Neutrophil (primary cell): ENCODE measurements around the gene NR4A2.

Source experiments
- H3K27ac ChIP-seq: fragments of 200-600 bp; sonication (generic); 2 replicates; pipeline ENCODE4 v1.5.1; 2016; ENCODE audit warnings: mild to moderate bottlenecking, moderate library complexity
- H3K27me3 ChIP-seq: fragments of 200-600 bp; sonication (generic); 2 replicates; pipeline ENCODE4 v1.6.0; 2016; ENCODE audit warnings: mild to moderate bottlenecking
- H3K36me3 ChIP-seq: fragments of 200-600 bp; sonication (generic); 2 replicates; pipeline ENCODE4 v1.5.1; 2017
- H3K4me1 ChIP-seq, 2 experiments: fragments of 200-600 bp in 1 of 2; sonication (generic) in 1 of 2; 1 replicate in 1 of 2; 2 replicates in 1 of 2; pipeline versions ENCODE4 v1.5.1 to v1.6.1; 2013 to 2016; ENCODE audit warnings: low read depth in 1 of 2, low read length in 1 of 2, mild to moderate bottlenecking in 1 of 2, moderate library complexity in 1 of 2; ENCODE audit not compliant: control insufficient read depth in 1 of 2, insufficient read depth in 1 of 2
- H3K4me3 ChIP-seq, 2 experiments: fragments of 200-600 bp in 1 of 2; sonication (generic) in 1 of 2; 1 replicate in 1 of 2; 2 replicates in 1 of 2; pipeline ENCODE4 v1.5.1; 2013 to 2016; ENCODE audit warnings: low read depth in 1 of 2, low read length in 1 of 2, mild to moderate bottlenecking in 1 of 2, moderate library complexity in 1 of 2
- H3K9me3 ChIP-seq: fragments of 200-600 bp; sonication (generic); 2 replicates; pipeline ENCODE4 v1.5.1; 2016
- CTCF ChIP-seq: fragments of 200-600 bp; sonication (generic); IDR thresholded peaks from 2 replicates; pipeline ENCODE4 v1.5.1; 2016; ENCODE audit warnings: antibody characterized with exemption

The NR4A2 gene

GRCh38 chr2:156322051-156322685 lies 10.4 kb downstream of the NR4A2 start:
- no peak for TF ChIP-seq CTCF
- Histone ChIP-seq H3K27ac (no peak overlapping the region), H3K27me3 (peaks cover 100% of the 10 kb centered on the region), H3K4me1 (peaks cover 15 to 31% of the 10 kb centered on the region in 2 experiments), H3K9me3 (no peaks in the 10 kb centered on the region), H3K36me3 (no peaks in the 10 kb centered on the region), H3K4me3 (no peak overlapping the region)

DNA sequence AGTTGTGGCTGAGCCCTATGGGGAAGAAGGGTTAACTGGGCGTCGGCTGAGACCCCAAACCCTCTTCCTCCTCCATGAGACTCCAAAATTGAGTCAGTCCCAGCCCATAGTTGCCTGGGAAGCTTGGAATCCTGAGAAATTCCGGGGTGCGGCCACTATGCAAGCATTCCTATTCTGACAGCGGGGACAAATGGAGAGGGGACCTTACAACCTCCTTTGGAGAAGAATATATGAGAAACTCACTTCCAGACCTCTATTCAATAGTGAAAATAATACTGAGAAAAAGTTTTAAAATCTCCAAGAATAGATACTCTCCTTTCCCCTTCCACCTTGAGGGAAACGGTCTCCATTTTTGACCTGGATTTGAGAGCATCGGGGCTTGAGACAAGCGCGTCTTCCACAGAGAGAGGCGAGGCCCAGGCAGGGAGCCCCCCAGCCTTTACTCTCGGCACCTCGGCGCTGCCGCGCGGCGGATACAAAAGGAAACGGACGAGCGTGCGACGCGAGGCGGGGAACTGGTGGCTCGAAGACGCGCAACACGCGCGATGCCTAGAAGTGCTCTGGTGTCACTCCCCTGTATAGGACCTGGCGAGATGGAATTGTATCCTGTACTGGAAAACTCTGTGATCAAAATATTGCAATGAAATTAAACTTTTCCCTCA lies 11.1 kb downstream of the NR4A2 start:
- Histone ChIP-seq H3K27me3 (peaks cover 100% of the 10 kb centered on the region), H3K36me3 (no peaks in the 10 kb centered on the region), H3K9me3 (no peaks in the 10 kb centered on the region), H3K4me3 (no peak overlapping the region), H3K27ac (no peak overlapping the region), H3K4me1 (peaks cover 15 to 31% of the 10 kb centered on the region in 2 experiments)
- no peak for TF ChIP-seq CTCF

GRCh38 chr2:156320486-156321098 lies 11.9 kb downstream of the NR4A2 start:
- H3K27ac ChIP-seq: no peak overlapping the region
- no peaks in the 10 kb centered on the region for H3K9me3 ChIP-seq
- H3K4me3 ChIP-seq: no peak overlapping the region
- peaks cover 100% of the 10 kb centered on the region for H3K27me3 ChIP-seq
- no peaks in the 10 kb centered on the region for H3K36me3 ChIP-seq
- TF ChIP-seq CTCF: no peak
- peaks cover 15 to 31% of the 10 kb centered on the region in 2 experiments for H3K4me1 ChIP-seq

DNA sequence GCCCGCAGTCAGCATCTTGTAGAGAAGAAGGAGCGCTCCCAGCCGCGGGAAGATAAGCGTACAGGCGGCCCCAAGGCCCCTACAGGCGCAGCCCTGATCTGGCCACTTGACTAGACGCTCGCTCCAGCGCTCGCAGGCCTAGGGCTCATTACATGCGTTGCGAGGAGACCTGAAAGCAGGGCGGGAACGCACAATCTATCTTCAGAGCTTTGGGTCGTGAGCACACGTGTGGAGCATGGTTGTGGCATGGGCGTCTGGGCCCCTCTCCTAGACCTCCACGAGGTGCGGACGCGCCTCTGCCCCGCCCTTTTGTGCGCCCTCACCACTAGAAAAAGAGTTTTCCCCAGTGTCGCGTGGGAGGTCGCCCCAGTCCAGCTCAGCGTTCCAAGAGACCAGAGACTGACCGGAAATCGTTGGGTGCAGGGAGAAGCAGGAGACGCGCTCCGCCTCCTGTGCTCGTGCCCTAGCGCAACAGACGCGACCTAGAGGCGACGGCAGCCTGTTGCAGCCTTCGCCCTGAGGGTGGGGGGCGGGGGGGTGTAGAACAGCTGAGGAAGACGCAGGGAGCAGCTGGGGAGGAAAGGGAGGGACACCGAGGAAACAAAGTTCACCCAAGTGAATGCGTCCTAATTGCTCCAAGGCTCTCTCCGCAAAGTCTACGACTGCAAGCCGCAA lies 12.6 kb downstream of the NR4A2 start:
- Histone ChIP-seq H3K27me3 (peaks cover 100% of the 10 kb centered on the region), H3K9me3 (no peaks in the 10 kb centered on the region), H3K4me3 (no peak overlapping the region), H3K36me3 (no peaks in the 10 kb centered on the region), H3K27ac (no peak overlapping the region), H3K4me1 (peaks cover 15 to 31% of the 10 kb centered on the region in 2 experiments)
- TF ChIP-seq CTCF: no peak

DNA sequence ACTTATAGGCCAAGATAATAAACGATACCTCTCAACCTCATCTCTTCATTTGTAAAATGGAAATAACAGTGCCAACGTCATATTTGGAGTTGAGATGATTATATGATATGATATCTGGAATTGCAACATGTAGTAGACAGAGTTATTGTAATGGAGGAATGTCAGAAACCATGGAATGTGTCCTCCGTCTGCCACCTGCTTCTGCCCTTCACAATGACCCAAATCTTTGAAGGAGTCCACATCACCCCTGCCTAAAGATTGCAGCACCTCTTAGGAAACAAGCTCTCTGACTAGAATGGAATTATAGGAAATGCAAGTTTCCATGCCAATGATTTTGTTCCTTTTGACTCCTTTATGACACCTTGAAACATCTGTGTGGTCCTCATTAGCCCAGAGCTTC lies 14.9 kb downstream of the NR4A2 start:
- H3K36me3 ChIP-seq: no peaks in the 10 kb centered on the region
- H3K4me3 ChIP-seq: no peak overlapping the region
- H3K27ac ChIP-seq: no peak overlapping the region
- no peak for TF ChIP-seq CTCF
- no peaks in the 10 kb centered on the region for H3K9me3 ChIP-seq
- peaks cover 100% of the 10 kb centered on the region for H3K27me3 ChIP-seq
- peaks cover 11 to 25% of the 10 kb centered on the region in 2 experiments for H3K4me1 ChIP-seq
